ENCODE measurements around the gene CCDC157.
A peak's percentile ranks its signal among the peaks of the same experiment; 100 is the strongest.
"Not testable (repeated sequence)": the region's sequence is repeated elsewhere in the genome, so short reads cannot be mapped to it uniquely, and the experiment has no call there.

CCDC157 gene

GRCh38 chr22:30326255-30326705 is 30.5 kb upstream of the CCDC157 start:
- no peak for DNase-seq

GRCh38 chr22:30326706-30327362 is 30.0 kb upstream of the CCDC157 start, which contains the start of gene TBC1D10A:
Gene TBC1D10A, minus strand, starts transcription at chr22:30326941. Its CDS starts 60 bp downstream, at chr22:30326881.
- DNase-seq: peak; percentile 49 to 61

GRCh38 chr22:30327864-30328345 is 28.9 kb upstream of the CCDC157 start:
- no peak for DNase-seq

GRCh38 chr22:30328466-30329049 is 28.2 kb upstream of the CCDC157 start:
- DNase-seq: no peak

- no peak for DNase-seq
Observed at GRCh38 chr22:30332551-30332950, 24.3 kb upstream of the CCDC157 start.

GRCh38 chr22:30332994-30333706 is 23.7 kb upstream of the CCDC157 start:
- DNase-seq: no peak

GRCh38 chr22:30333707-30334087 is 23.1 kb upstream of the CCDC157 start:
- no peak for DNase-seq

- no peak for DNase-seq
Observed at GRCh38 chr22:30334646-30335045, 22.2 kb upstream of the CCDC157 start.

GRCh38 chr22:30335236-30335635 is 21.6 kb upstream of the CCDC157 start:
- no peak for DNase-seq

- no peak for DNase-seq
Observed at GRCh38 chr22:30336752-30337460, 19.9 kb upstream of the CCDC157 start.

- no peak for DNase-seq
Observed at GRCh38 chr22:30337461-30337778, 19.4 kb upstream of the CCDC157 start.

- not testable (repeated sequence) for DNase-seq
Observed at GRCh38 chr22:30338341-30338740, 18.5 kb upstream of the CCDC157 start.

GRCh38 chr22:30338802-30339201 is 18.0 kb upstream of the CCDC157 start:
- no peak for DNase-seq

- DNase-seq: no peak
Observed at GRCh38 chr22:30340911-30341685, 15.7 kb upstream of the CCDC157 start.

GRCh38 chr22:30344447-30345200 is 12.2 kb upstream of the CCDC157 start:
- no peak for DNase-seq

- no peak for DNase-seq
Observed at GRCh38 chr22:30347255-30347892, 9.4 kb upstream of the CCDC157 start.

- DNase-seq: no peak
Observed at GRCh38 chr22:30348404-30348803, 8.4 kb upstream of the CCDC157 start.

- DNase-seq: no peak
Observed at GRCh38 chr22:30348809-30349208, 8.0 kb upstream of the CCDC157 start.

GRCh38 chr22:30351226-30351625 is 5.6 kb upstream of the CCDC157 start:
- DNase-seq: no peak

- DNase-seq: no peak
Observed at GRCh38 chr22:30354644-30355043, 2.2 kb upstream of the CCDC157 start.

GRCh38 chr22:30357236-30357570 is 396 bp downstream of the CCDC157 start:
- no peak for DNase-seq
